Trophoblast cell (in vitro differentiated cells and primary cell): ENCODE results near the gene CAMK4.
"Not testable (repeated sequence)": the region's sequence is repeated elsewhere in the genome, so short reads cannot be mapped to it uniquely, and the experiment has no call there.

ENCODE experiments used
- DNase-seq, 2 donors: peaks; one replicate each; pipeline ENCODE4 v3.0.0-alpha.2; 2016
- H2AFZ ChIP-seq: 2 replicates; pipeline ENCODE4 v1.6.1; 2013; ENCODE audit warnings: low read length, moderate library complexity, mild to moderate bottlenecking; ENCODE audit not compliant: insufficient read depth, poor library complexity
- H2AK5ac ChIP-seq: 2 replicates; pipeline ENCODE4 v1.6.1; 2013; ENCODE audit warnings: mild to moderate bottlenecking, low read length
- H2BK120ac ChIP-seq: 2 replicates; pipeline ENCODE4 v1.6.1; 2013; ENCODE audit warnings: low read length, mild to moderate bottlenecking, moderate library complexity; ENCODE audit not compliant: insufficient read depth, poor library complexity
- H2BK12ac ChIP-seq: 2 replicates; pipeline ENCODE4 v1.6.1; 2013; ENCODE audit warnings: mild to moderate bottlenecking, low read length, moderate library complexity
- H2BK5ac ChIP-seq: 2 replicates; pipeline ENCODE4 v1.6.1; 2013; ENCODE audit warnings: low read length, low read depth, moderate library complexity, mild to moderate bottlenecking; ENCODE audit not compliant: poor library complexity
- H3K14ac ChIP-seq: 2 replicates; pipeline ENCODE4 v1.6.1; 2013; ENCODE audit warnings: mild to moderate bottlenecking, low read length
- H3K18ac ChIP-seq: 2 replicates; pipeline ENCODE4 v1.6.1; 2013; ENCODE audit warnings: mild to moderate bottlenecking, low read length
- H3K23ac ChIP-seq: 2 replicates; pipeline ENCODE4 v1.6.1; 2013; ENCODE audit warnings: low read length
- H3K27ac ChIP-seq: 2 replicates; pipeline ENCODE4 v1.5.1; 2013; ENCODE audit warnings: low read depth, mild to moderate bottlenecking, inconsistent platforms, low read length, moderate library complexity
- H3K27me3 ChIP-seq: 2 replicates; pipeline ENCODE4 v1.6.1; 2013; ENCODE audit warnings: inconsistent platforms, mild to moderate bottlenecking, low read length, moderate library complexity; ENCODE audit not compliant: insufficient read depth
- H3K36me3 ChIP-seq, 2 experiments: 1 replicate in 1 of 2; 2 replicates in 1 of 2; pipeline ENCODE4 v1.6.1; 2013; ENCODE audit warnings: low read length in 2 of 2, mild to moderate bottlenecking in 2 of 2, moderate library complexity in 1 of 2; ENCODE audit not compliant: insufficient read depth in 2 of 2, control insufficient read depth in 1 of 2
- H3K4ac ChIP-seq: 2 replicates; pipeline ENCODE4 v1.6.1; 2013; ENCODE audit warnings: low read depth, mild to moderate bottlenecking, low read length, moderate library complexity
- H3K4me1 ChIP-seq, 2 experiments: 1 replicate in 1 of 2; 2 replicates in 1 of 2; pipeline ENCODE4 v1.6.1; 2013; ENCODE audit warnings: low read length in 2 of 2, mild to moderate bottlenecking in 2 of 2, moderate library complexity in 1 of 2; ENCODE audit not compliant: insufficient read depth in 2 of 2, control insufficient read depth in 1 of 2
- H3K4me2 ChIP-seq: 2 replicates; pipeline ENCODE4 v1.6.1; 2013; ENCODE audit warnings: inconsistent platforms, mild to moderate bottlenecking, low read length, moderate library complexity
- H3K4me3 ChIP-seq: 2 replicates; pipeline ENCODE4 v1.5.1; 2013; ENCODE audit warnings: mild to moderate bottlenecking, low read depth, low read length, inconsistent platforms
- H3K79me1 ChIP-seq: one replicate; pipeline ENCODE4 v1.6.1; 2013; ENCODE audit warnings: low read length
- H3K79me2 ChIP-seq: 2 replicates; pipeline ENCODE4 v1.6.1; 2013; ENCODE audit warnings: low read length, mild to moderate bottlenecking; ENCODE audit not compliant: control insufficient read depth, insufficient read depth, poor library complexity
- H3K9ac ChIP-seq: 2 replicates; pipeline ENCODE4 v1.6.1; 2013; ENCODE audit warnings: mild to moderate bottlenecking, low read length
- H3K9me3 ChIP-seq: 2 replicates; pipeline ENCODE4 v1.6.1; 2013; ENCODE audit warnings: low read depth, mild to moderate bottlenecking, control low read depth, inconsistent platforms, low read length; ENCODE audit not compliant: insufficient read depth
- H4K12ac ChIP-seq: 2 replicates; pipeline ENCODE4 v1.6.1; 2013; ENCODE audit warnings: low read depth, mild to moderate bottlenecking, low read length, moderate library complexity
- H4K8ac ChIP-seq: 2 replicates; pipeline ENCODE4 v1.6.1; 2013; ENCODE audit warnings: low read depth, mild to moderate bottlenecking, low read length, moderate library complexity
- H4K91ac ChIP-seq: one replicate; pipeline ENCODE4 v1.6.1; 2013; ENCODE audit warnings: low read depth, mild to moderate bottlenecking, low read length, moderate library complexity
- WGBS: extraction: QIAGEN DNeasy Blood & Tissue Kit; methylation state at CpG from one replicate; pipeline ENCODE4 v1.1.7; 2013; ENCODE audit warnings: missing lambda C conversion rate; ENCODE audit not compliant: insufficient read length, insufficient coverage; ENCODE audit errors: extremely low coverage; 5-methylcytosine and 5-hydroxymethylcytosine counted together

CAMK4 gene

GRCh38 chr5:111301264-111301663 is 77.1 kb downstream of the CAMK4 start:
- H3K4me1 ChIP-seq, result no peaks in the 10 kb centered on the region
- no CpG with 5 or more reads among the region's 1 CpG for WGBS
- H2BK5ac ChIP-seq, result no peak overlapping the region
- H2BK120ac ChIP-seq, result no peak overlapping the region
- H3K79me1 ChIP-seq, result no peaks in the 10 kb centered on the region
- H2AK5ac ChIP-seq, result no peak overlapping the region
- H3K23ac ChIP-seq, result no peak overlapping the region
- no peaks in the 10 kb centered on the region for H3K36me3 ChIP-seq
- H3K9ac ChIP-seq, result no peak overlapping the region
- no peaks in the 10 kb centered on the region for H3K79me2 ChIP-seq
- H3K27ac ChIP-seq, result no peak overlapping the region
- no peak overlapping the region for H3K4ac ChIP-seq
- H4K8ac ChIP-seq, result no peak overlapping the region
- H2AFZ ChIP-seq, result no peak overlapping the region
- peaks cover 4% of the 10 kb centered on the region for H3K9me3 ChIP-seq
- no peak overlapping the region for H3K18ac ChIP-seq
- no peak overlapping the region for H3K4me3 ChIP-seq
- no peak for DNase-seq
- no peak overlapping the region for H3K14ac ChIP-seq
- no peak overlapping the region for H3K4me2 ChIP-seq
- no peak overlapping the region for H4K91ac ChIP-seq
- no peaks in the 10 kb centered on the region for H3K27me3 ChIP-seq
- H2BK12ac ChIP-seq, result no peak overlapping the region
- no peak overlapping the region for H4K12ac ChIP-seq

GRCh38 chr5:111302043-111302442 is 77.9 kb downstream of the CAMK4 start:
- H2BK5ac ChIP-seq, H3K79me2 ChIP-seq, H3K79me1 ChIP-seq, H3K9ac ChIP-seq, H4K91ac ChIP-seq, H3K23ac ChIP-seq, H3K4me3 ChIP-seq, H3K36me3 ChIP-seq, H3K27ac ChIP-seq, H2BK12ac ChIP-seq, H2AFZ ChIP-seq, H3K9me3 ChIP-seq, H4K12ac ChIP-seq, H3K4me1 ChIP-seq, H4K8ac ChIP-seq, H3K4me2 ChIP-seq, H3K4ac ChIP-seq, H3K14ac ChIP-seq, H3K18ac ChIP-seq, DNase-seq, H2AK5ac ChIP-seq, H3K27me3 ChIP-seq, H2BK120ac ChIP-seq: not testable (repeated sequence)
- no CpG with 5 or more reads among the region's 15 CpGs for WGBS

- no peak overlapping the region for H3K9ac ChIP-seq
- peak in 1 of 2 donors; percentile 17 for DNase-seq
- H3K4ac ChIP-seq, result no peak overlapping the region
- no peaks in the 10 kb centered on the region for H3K79me1 ChIP-seq
- H3K27ac ChIP-seq, result no peak overlapping the region
- no peaks in the 10 kb centered on the region for H3K27me3 ChIP-seq
- WGBS, result no CpG with 5 or more reads among the region's 4 CpGs
- H4K12ac ChIP-seq, result no peak overlapping the region
- peaks cover 0 to 3% of the 10 kb centered on the region in 2 experiments for H3K4me1 ChIP-seq
- H3K18ac ChIP-seq, result no peak overlapping the region
- no peak overlapping the region for H2AFZ ChIP-seq
- H2AK5ac ChIP-seq, result no peak overlapping the region
- no peak overlapping the region for H3K14ac ChIP-seq
- H2BK120ac ChIP-seq, result no peak overlapping the region
- H3K23ac ChIP-seq, result no peak overlapping the region
- H3K79me2 ChIP-seq, result no peaks in the 10 kb centered on the region
- H2BK12ac ChIP-seq, result no peak overlapping the region
- no peaks in the 10 kb centered on the region for H3K36me3 ChIP-seq
- H3K9me3 ChIP-seq, result no peaks in the 10 kb centered on the region
- H2BK5ac ChIP-seq, result no peak overlapping the region
- H3K4me3 ChIP-seq, result no peak overlapping the region
- H4K8ac ChIP-seq, result no peak overlapping the region
- H3K4me2 ChIP-seq, result no peak overlapping the region
- no peak overlapping the region for H4K91ac ChIP-seq
These were observed 84.8 kb downstream of the CAMK4 start for GRCh38 chr5:111308951-111309350.

- Histone ChIP-seq H4K12ac (no peak overlapping the region), H4K8ac (no peak overlapping the region), H2AK5ac (no peak overlapping the region), H2AFZ (no peak overlapping the region), H3K79me1 (no peaks in the 10 kb centered on the region), H3K4ac (no peak overlapping the region), H4K91ac (no peak overlapping the region), H3K27me3 (no peaks in the 10 kb centered on the region), H3K4me1 (peaks cover 0 to 3% of the 10 kb centered on the region in 2 experiments), H3K14ac (no peak overlapping the region), H2BK120ac (no peak overlapping the region), H3K4me2 (no peak overlapping the region), H3K4me3 (no peak overlapping the region), H3K18ac (no peak overlapping the region), H2BK12ac (no peak overlapping the region), H3K27ac (no peak overlapping the region), H3K36me3 (no peaks in the 10 kb centered on the region), H3K23ac (no peak overlapping the region), H3K9me3 (no peaks in the 10 kb centered on the region), H3K79me2 (no peaks in the 10 kb centered on the region), H3K9ac (no peak overlapping the region), H2BK5ac (no peak overlapping the region)
- DNase-seq, result no peak
- no CpG with 5 or more reads among the region's 2 CpGs for WGBS
These were observed 85.2 kb downstream of the CAMK4 start for GRCh38 chr5:111309384-111309783.
